Cerebellar nuclear complex (tissue), 1 donor: ENCODE results near the gene VAV2.
A peak's percentile ranks its signal among the peaks of the same experiment; 100 is the strongest.

Source experiments
- DNase-seq, 2 experiments: peaks; one replicate each; lab custom pipeline; 2025; lab: John Stamatoyannopoulos, UW

The VAV2 gene, protein sequence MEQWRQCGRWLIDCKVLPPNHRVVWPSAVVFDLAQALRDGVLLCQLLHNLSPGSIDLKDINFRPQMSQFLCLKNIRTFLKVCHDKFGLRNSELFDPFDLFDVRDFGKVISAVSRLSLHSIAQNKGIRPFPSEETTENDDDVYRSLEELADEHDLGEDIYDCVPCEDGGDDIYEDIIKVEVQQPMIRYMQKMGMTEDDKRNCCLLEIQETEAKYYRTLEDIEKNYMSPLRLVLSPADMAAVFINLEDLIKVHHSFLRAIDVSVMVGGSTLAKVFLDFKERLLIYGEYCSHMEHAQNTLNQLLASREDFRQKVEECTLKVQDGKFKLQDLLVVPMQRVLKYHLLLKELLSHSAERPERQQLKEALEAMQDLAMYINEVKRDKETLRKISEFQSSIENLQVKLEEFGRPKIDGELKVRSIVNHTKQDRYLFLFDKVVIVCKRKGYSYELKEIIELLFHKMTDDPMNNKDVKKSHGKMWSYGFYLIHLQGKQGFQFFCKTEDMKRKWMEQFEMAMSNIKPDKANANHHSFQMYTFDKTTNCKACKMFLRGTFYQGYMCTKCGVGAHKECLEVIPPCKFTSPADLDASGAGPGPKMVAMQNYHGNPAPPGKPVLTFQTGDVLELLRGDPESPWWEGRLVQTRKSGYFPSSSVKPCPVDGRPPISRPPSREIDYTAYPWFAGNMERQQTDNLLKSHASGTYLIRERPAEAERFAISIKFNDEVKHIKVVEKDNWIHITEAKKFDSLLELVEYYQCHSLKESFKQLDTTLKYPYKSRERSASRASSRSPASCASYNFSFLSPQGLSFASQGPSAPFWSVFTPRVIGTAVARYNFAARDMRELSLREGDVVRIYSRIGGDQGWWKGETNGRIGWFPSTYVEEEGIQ

DNA sequence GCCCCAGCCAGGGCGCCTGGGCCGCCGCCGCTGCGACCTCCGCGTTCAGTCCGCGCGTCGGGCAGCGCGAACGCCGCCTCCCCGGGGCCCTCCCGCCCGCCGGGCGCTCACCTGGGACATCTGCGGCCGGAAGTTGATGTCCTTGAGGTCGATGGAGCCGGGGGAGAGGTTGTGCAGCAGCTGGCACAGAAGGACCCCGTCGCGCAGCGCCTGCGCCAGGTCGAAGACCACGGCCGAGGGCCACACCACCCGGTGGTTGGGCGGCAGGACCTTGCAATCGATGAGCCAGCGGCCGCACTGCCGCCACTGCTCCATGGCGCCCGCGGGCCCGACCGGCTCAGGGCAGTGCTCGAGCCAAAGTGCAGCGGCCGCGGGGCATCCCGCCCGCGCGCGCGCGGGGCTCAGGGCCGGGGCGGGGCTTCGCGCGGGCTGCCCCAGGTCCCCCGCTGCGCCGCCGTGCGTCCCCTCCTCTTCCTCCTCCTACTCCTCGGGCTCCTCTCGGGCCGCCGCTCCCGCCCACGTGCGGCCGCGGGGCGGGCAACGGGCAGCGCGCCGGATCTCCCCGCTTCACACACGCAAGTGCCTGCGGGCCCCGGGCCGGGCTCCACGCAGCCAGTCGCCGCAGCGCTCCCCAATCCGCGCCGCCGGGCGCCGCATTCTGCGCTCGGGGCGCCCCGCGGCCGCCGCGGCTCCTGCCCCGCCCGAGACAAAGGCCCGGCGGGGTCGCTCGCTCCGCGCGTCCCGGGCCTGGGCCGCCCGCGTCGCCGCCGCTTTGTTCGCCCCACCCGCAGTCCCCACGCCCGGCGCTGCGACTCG, at the start of gene VAV2:
VAV2 (minus strand) TSS at position 361 of the 816 bp plus-strand sequence; CDS start at position 315, 46 bp downstream.
- no peak for DNase-seq

DNA sequence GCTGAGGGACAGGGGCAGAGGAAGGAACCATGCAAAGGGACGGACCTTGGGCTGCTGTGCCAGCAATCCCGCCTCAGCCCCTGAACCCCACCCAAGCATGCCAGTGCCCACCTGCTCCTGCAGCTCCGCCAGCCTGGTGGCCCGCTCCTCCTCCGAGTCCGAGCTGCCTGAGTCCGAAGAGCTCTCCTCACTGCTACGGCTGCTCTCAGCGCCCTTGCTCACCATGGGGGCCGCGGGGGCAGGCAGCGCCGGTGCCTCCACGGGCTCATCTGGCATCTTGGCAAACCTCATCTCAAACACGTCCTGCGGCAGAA, 49.5 kb upstream of the VAV2 start:
- no peak for DNase-seq

DNA sequence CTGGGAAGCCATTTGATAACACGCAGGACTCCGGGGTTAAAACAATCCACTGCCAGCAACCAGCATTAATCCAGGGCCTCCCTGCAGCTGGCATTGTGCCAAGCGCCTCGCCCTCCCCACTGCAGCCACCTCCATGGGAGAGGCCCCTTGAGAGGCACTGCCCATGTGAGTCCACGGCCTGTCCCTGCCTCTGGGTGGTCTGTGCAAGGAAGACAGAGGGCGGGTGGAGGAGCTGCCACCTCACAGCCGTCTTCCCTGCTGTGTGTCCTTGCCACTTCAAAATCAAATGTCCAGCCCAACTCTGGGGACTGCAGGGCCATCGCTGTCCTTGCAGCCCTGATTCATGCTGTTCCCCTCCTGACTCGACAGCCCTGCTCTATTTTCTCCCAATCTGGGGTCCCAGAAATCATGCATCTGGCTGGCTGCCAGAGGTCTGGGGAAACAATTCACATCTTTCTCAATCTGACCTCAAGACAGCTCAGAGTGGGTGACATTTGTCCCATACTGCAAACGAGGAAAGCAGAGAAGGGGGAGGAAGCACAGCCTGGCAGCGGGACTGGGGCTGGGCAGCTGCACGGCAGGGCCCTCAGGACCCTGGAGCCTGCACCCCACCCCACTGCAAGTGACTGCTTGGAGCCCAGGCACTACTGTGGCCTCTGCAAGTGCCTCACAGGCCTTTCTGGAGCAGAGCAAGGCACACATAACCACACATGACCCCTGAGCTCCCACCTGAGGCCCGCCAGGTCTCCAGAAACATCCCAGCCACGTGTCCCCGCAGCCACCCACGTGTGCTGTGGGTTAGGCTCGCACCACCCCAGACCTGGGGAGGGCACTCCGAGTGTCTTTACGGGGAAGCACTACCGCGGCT, 48.9 kb upstream of the VAV2 start:
- DNase-seq = no peak

DNA sequence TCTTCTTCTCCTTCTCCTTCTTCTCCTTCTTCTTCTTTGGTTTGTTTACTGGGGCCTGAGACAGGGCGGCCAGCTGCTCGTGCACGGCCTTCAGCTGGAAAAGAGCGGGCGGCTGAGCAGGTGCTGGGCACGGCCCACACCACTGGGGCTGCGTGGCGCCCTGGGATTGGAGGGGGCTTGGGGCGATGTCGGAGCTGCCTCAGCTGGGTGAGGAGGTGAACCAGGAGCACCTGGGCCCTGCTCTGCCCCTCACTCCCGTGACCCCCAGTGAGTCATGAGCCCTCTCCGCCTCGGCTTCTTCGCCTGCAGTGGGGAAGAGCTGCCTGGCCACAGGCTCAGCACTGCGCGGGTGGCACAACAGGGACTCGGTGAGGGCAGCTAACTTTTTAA, 48.0 kb upstream of the VAV2 start:
- no peak for DNase-seq

DNA sequence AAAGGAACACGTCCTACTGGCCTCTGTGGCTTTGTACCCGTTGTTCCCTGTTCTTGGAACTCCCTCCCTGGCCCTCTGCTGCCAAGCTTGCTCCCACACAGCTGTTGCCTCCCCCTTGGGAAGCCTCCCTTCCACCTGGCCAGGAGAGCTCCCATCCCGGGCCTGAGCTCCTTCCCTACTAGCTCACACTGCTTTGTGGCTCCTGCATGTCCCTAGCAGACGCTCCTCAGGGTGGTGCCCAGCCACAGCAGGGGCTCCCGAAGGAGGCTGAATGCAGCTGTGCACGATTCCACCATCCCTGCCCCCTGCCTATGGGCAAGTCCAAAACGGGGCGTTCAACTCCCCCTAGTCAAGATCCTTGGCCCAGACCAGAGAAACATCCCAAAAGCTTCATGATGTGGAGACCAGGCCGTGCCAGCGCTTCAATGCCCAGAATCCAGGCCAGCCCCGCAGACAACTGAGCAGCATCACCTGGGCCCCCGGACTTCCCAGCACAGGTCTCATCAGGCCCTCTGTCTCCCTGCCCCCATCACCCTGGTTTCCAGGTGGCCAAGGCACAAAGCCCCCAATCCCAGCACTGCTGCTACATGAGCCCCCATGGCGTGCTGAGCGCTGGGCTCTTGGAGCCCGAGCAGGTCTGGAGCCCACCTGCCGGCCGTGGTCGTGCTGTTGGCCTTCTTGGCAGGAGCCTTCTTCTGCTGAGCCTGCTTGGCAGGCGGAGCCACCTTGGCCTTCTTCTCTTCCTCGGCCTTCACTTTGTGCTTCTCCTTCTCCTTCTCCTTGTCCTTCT, 47.5 kb upstream of the VAV2 start:
- DNase-seq = no peak

DNA sequence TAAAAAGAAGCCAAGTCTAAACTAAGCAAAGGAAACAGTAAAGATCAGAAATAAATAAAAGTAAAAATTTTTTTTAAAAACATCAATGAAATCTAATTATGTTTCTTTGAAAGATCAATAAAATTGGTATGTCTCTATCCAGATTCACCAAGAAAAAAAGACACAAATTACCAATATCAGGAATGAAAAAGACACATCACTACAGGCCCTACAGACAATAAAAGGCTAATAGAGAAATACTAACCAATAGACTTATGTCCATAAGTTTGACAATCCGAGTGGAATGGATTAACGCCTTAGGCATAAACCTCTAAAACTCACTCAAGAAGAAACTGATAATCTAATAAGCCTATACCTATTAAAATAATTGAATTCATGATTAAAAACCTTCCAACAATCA, 45.5 kb upstream of the VAV2 start:
- no peak for DNase-seq

DNA sequence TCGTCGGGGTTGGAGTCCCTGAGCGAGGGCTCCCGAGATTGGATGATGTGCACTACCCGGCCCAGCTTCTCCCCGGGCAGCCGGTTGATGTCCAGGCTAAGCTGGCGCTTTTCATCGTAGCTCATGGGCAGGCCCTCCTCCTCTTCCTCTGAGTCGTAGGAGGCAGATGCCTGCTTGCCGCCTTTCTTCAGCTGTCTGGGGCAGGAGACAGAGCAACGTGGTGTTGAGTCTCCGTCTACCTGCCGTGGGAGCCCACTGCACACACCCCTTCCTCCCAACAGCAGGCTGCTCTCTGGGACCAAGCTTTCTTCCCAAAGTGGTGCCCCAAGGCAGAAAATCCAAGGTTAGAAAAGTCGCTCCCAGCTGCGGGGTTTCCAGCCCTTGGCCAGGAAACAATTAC, 44.0 kb upstream of the VAV2 start:
- DNase-seq = no peak

DNA sequence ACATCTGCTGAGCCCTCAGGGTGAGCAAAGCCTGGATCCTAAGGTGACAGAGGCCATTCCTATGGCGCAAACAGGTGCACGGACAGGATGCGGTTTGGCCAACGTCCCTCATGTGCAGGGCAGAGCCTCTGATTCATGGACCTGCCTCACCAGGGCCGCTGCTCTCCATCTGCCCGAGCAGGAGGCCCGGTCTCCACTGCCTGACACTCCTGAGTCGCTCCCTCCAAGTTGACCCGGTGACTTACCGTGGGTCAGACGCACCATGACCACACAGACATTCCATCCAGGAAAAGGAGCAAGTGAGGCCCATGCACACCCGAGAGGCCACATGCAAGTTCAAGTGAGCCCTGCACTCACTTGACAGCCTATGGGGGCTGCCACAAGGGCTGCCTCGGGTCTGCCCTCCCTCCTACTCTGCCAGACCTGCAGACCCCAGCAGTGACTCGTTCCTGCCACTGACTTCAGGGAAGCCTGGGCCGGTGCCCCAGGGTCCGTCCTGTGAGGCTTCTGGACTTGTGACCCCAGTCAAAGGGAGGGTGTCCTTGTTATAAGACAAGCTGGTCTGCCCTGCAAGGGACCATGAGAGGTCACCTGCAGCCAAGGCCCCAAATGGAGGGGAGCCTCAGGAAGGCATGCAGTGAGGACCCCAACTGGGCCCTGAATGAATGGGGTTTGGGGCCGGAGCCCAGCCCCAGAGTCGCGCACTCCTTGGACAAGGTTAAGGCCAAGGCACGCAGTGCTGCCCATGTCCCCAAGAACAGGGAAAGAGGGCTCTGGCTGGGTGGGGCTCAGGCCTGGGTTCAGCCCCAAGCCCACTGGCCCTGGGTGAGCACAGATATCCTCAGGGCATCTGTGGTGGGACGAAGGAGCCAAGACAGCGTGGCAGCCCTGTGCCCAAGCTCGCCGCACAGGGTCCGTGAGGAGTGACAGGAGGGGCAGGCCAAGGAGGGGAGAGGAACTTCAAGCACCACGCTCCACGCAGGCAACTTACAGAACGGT, 43.2 kb upstream of the VAV2 start:
- DNase-seq = no peak

DNA sequence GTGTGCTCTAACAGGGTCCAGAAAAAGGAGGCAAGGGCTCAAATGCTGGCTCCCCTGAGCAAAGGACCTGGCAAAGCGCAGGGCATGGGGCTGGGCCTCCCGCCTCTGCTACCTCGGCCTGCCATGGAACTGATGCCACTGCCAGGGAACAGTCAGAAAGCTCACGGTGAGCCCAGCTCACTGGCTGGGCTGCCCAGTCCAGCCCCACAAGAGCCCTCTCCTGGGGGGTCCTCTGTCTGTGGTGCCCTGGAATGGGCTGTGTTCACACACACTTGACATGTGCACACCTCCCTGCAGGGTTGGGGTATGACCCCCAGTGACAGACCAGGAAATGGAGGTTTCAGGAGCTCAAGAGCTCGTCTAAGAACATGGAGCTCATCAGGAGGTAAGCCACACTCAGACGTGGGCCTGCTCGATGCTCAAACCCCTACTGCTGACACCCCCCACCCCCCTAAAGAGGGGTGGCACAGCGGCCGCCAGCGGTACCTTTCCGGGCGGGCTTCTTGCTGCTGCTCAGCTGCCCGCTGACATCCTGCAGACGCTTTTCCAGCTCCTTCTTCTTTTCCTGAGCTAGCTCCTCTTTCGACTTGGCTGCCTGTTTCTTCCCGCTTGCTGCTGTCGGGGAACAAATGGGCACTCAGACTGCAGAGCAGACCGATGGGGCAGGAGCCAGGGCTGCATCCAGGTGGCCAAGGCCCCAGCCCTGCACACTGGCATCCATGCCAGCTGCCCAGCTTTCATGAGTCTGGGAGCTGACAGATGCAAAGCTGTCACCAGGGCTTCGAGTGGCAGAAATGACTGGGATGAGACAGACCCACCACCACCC, 42.3 kb upstream of the VAV2 start:
- peak in 1 of 2 experiments; percentile 34 for DNase-seq

DNA sequence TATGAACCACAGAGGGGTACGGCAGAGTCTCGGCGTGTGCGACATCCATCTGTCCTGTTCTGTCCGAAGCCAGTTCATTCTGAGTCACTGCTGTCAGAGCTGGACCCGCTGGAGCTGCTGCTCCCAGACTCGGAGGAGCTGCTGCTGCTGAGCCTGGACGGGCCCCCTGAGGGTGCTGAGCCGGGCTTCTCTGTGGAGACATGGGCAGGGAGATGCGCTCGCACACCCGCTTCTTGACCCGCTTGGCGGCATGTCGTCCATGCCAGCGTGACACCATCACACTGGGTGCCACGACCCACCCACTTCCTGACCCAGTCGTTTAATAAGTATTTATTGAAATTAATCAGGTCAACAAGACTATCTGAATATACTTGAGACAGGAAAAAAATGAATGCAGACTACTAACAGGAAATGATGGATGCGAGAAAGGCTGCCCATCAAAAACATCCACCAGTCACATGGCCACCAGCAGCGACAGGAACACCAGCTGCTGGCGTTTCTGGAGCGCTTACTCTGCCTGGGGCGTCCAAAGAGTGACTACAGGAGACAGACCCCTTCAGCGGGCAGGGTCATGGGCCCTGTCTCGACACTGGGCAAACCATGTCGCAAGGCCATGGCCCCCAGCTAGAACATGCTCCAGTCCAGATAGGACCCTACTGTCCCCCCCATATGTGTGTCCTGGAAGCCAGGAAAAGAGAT, 41.5 kb upstream of the VAV2 start:
- DNase-seq = no peak

DNA sequence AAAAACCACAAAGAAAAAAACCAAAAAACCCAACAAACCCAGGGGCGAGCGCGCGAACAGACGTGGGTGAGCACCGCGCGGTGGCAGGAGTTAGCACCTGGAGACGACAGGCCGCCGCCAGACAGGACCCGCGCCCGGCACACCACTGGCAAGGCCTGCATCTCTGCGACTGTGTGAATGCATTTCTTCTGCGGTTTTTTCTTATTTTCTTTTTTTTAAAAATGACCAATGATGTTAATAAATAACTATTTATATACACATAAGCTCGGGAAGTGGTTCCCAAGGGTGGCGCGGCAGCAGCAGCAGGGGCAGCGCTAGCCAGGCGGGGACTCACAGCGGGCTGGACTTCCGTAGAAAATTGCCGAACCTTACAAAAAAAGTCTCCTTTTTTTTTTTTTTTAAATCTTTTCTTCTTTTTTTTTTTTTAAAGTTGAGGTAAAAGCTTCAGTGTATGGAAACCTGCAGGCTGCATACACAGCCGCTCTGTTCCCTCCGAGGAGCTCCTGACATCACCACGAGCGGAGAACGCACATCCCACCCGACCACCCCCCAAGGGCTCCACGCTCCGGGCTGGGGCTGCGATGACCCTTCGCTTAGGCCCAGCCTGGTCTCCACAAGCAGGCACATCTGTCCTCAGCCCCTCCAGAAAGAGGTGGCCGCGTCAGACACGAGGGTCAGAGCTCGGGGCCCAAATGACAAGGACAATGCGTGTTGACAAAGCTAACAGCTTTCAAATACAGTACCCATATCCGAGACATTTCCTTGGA, 40.5 kb upstream of the VAV2 start:
- DNase-seq = no peak

DNA sequence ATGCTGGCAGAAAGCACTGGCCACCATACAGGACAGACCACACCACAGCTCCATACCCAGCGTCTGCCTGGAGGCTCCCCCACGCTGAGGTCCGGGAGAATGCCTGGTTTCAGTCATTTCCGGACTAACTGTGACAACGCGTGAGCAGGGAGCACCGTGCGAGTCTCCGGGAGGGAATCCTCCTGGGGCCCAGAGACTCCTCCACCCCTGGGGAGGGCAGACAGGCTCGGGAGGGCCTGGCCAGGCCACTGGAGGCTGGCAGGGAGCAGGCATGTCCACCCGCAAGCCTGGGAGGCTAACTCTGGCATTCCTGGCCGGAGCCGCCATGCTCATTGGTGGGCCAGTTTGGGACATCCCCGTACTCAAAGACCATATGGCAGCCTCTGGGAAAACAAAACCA, 39.7 kb upstream of the VAV2 start:
- no peak for DNase-seq

DNA sequence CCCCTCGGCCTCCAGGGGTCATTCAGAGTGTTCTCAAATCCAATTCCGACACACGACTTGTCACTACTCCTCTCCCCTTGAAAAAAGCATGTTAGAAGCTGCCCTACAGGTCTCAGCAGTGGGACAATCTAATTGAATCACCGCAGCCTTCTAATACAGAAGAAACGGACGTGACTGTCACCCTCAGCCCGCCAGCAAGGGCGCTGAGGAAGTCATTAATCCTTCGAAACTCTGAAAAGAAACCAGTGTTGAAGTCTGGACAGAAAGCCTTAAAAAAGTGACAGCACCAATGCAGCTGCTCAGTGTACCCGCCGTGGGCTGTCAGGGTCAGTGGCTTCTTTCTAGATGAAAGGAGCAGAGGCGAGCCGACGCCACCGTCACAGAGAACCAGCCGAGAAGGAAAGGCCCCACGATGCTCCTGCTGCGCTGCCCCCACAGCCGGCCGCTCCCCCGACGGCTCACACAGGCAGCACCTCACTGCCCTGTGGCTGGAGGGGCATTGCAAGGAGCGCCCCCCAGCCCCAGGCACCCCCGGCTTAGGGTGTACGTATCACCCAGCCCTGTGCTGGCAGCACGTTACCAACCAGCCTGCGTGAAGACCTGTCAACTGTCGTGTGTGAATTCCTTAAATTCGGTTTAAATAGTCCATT, 38.8 kb upstream of the VAV2 start:
- DNase-seq = no peak

DNA sequence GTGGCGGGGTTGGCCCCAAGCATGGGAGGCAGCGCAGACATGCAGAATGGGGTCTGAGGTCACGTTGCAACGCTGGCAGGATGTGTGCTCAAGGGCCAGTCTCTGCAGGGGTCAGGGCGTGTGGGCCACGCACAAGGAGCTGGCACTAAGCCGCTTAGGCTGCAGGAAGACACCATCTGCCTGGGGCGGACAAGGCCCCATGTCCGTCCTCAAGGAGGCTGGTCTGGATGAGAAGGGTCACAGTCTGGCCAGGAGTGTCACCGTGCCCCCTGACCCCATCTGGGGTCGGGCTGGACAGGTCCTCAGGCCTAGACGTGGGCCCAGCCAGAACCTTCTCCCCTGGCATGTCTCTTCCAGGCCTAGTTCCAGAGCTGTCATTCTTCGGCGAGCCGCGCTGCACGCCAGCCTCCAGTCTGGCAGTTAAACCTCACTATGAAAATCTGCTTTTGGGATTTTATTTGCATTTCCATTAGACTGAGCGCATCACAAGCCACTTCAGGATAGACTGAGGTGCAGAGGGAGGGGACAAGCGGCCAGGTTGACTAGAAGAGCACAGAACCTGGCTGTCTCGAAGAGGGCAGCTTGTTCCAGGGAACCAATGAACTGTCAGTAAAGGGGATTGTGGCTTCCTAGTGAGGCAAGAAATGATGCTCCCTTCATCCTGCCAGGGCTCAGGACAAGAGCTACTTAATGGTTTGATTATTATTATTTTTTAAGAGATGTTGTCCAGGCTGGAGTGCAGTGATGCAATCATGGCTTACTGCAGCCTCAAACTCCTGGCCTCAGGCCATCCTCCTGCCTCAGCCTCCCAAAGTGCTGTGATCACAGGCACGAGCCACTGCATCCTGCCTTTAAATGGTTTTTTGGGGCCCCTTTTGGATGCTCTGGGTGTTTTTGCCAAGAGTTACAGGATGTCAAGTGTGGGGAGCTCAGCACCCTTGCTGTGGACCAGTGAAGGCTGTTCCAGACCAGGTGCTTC, 37.4 kb upstream of the VAV2 start:
- no peak for DNase-seq

DNA sequence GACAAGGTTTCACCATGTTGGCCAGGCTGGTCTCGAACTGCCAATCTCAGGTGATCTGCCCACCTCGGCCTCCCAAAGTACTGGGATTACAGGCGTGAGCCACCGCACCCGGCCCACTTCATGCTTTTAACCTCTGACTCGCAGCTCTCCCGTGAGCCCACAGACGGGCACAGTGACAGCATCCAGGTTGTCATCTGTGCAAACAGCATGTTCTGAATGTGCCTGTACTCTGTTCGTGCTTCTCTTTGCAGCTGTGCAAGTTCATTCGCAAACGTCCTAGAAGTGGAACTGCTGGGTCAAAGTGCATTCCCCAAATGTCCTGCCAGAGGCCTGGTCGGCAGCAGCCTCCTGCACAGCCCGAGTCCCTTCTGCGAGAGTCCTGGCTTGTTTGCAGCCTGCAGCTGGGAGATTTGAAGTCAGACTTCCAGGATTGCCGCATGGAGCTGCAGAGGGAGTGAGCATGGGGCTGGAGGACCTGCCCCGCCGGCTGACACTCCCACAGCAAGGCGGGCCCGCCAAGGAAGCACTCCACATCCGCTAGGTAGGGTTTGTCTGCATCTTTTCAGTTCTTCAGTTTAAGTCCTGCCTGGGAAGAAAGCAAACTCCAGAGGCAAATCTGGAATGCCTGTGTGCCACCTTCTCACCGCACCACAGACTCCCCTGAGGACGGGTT, 36.6 kb upstream of the VAV2 start:
- DNase-seq = no peak
